GM12878 (cell line): Measurements from ENCODE around the gene UCKL1. TPM values are rescaled to one million over a fixed set of nuclear protein-coding genes. Genes with fewer than 3 reads are reported as not detected.
A peak's percentile ranks its signal among the peaks of the same experiment; 100 is the strongest.

Experiments used
- DPF2 ChIP-seq: fragments of 450-650 bp; IDR thresholded peaks from 2 replicates; pipeline ENCODE4 v1.6.1; 2017; ENCODE audit warnings: mild to moderate bottlenecking
- EGR1 ChIP-seq, 2 experiments: IDR thresholded peaks; 1 replicate in 1 of 2; 2 replicates in 1 of 2; pipeline ENCODE4 v1.6.1; 2011 to 2012; ENCODE audit warnings: low read depth in 2 of 2, low read length in 2 of 2, borderline replicate concordance in 1 of 2, mild to moderate bottlenecking in 1 of 2, moderate library complexity in 1 of 2
- FOXM1 ChIP-seq: IDR thresholded peaks from 2 replicates; pipeline ENCODE4 v1.6.1; 2012; ENCODE audit warnings: low read depth, mild to moderate bottlenecking, inconsistent platforms, low read length, moderate library complexity
- MXI1 ChIP-seq: fragments of 150-350 bp; IDR thresholded peaks from 2 replicates; pipeline ENCODE4 v1.6.1; 2011; ENCODE audit warnings: low read depth, mild to moderate bottlenecking, inconsistent platforms, low read length, improper control_type of control experiment
- MYB ChIP-seq: fragments of 150-350 bp; IDR thresholded peaks from 2 replicates; pipeline ENCODE4 v1.6.1; 2014; ENCODE audit warnings: mild to moderate bottlenecking, low read depth, low read length, borderline replicate concordance
- NFXL1 ChIP-seq: fragments of 450-650 bp; IDR thresholded peaks from 2 replicates; pipeline ENCODE4 v1.6.1; 2017; ENCODE audit warnings: antibody characterized with exemption, mild to moderate bottlenecking, borderline replicate concordance
- SREBF2 ChIP-seq: IDR thresholded peaks from 2 replicates; pipeline ENCODE4 v1.6.1; 2012; ENCODE audit warnings: mild to moderate bottlenecking, low read length
- SRF ChIP-seq, 2 experiments: IDR thresholded peaks; 2 replicates each; pipeline ENCODE4 v1.6.1; 2011; ENCODE audit warnings: low read depth in 2 of 2, low read length in 2 of 2, mild to moderate bottlenecking in 1 of 2, moderate library complexity in 1 of 2
- TBL1XR1 ChIP-seq: IDR thresholded peaks from 2 replicates; pipeline ENCODE4 v1.6.1; 2012; ENCODE audit warnings: low read depth, low read length, improper control_type of control experiment
- TCF12 ChIP-seq: IDR thresholded peaks from 2 replicates; pipeline ENCODE4 v1.6.1; 2011; ENCODE audit warnings: low read depth, mild to moderate bottlenecking, low read length
- YY1 ChIP-seq: IDR thresholded peaks from 2 replicates; pipeline ENCODE4 v1.6.1; 2011; ENCODE audit warnings: low read depth, mild to moderate bottlenecking, low read length
- ZNF274 ChIP-seq: IDR thresholded peaks from one replicate; pipeline ENCODE4 v1.8.0; 2011; ENCODE audit not compliant: insufficient read length, insufficient read depth
- polyA plus RNA-seq, 11 experiments: library from polyadenylated mRNA; depleted of rRNA in 4 of 11; unstranded in 6 of 11; stranded (reverse) in 5 of 11; fragments of >200 nt; fragmentation: Nextera tagmentation in 4 of 11; fragmentation: Illumina TruSeq in 1 of 11; extraction: Ambion mirVana in 4 of 11; extraction: Trizol in 1 of 11; gene quantifications; 1 replicate in 1 of 11; 2 replicates in 10 of 11; pipeline versions ENCODE4 v1.2.1 to v1.2.3, GENCODE V29; 2011 to 2016; ENCODE audit warnings: inconsistent platforms in 2 of 11, missing spikeins in 2 of 11, low read depth in 1 of 11
- total RNA-seq, 4 experiments: library from RNA; depleted of rRNA in 3 of 4; stranded (reverse); fragments of >200 nt in 3 of 4; fragmentation: Illumina TruSeq in 1 of 4; extraction: Trizol in 1 of 4; gene quantifications; 2 replicates each; pipeline versions ENCODE4 v1.2.1 to v1.2.3, GENCODE V29; 2013 to 2021
- TF ChIP-seq, protein P1 (sequence below): fragments of 450-650 bp; formaldehyde crosslinking; IDR thresholded peaks from 2 replicates; pipeline ENCODE4 v1.4.0; 2022; ENCODE audit warnings: mild to moderate bottlenecking, moderate library complexity
- TF ChIP-seq, protein P2 (sequence below): IDR thresholded peaks from 2 replicates; pipeline ENCODE4 v1.6.1; 2011; ENCODE audit warnings: borderline replicate concordance, low read depth, mild to moderate bottlenecking, moderate library complexity, mixed read lengths, low read length; ENCODE audit not compliant: insufficient read depth; ENCODE audit errors: extremely low read length
- TF ChIP-seq, protein P3 (sequence below): fragments of 450-650 bp; IDR thresholded peaks from 2 replicates; pipeline ENCODE4 v1.6.1; 2016; ENCODE audit warnings: mild to moderate bottlenecking
- TF ChIP-seq, protein P4 (sequence below): IDR thresholded peaks from 2 replicates; pipeline ENCODE4 v1.6.1; 2012; ENCODE audit warnings: mild to moderate bottlenecking, low read depth, low read length
- TF ChIP-seq, protein P5 (sequence below): fragments of 450-650 bp; IDR thresholded peaks from 2 replicates; pipeline ENCODE4 v1.6.1; 2018; ENCODE audit warnings: borderline replicate concordance, mild to moderate bottlenecking; ENCODE audit not compliant: partially characterized antibody

Gene UCKL1
- total and polyA plus RNA-seq, 10 of the 15 experiments (the other 5 are each of a cell fraction or from before 2014, with no cell fraction given): 2.4 to 36.3 (median 24.8) TPM

DNA sequence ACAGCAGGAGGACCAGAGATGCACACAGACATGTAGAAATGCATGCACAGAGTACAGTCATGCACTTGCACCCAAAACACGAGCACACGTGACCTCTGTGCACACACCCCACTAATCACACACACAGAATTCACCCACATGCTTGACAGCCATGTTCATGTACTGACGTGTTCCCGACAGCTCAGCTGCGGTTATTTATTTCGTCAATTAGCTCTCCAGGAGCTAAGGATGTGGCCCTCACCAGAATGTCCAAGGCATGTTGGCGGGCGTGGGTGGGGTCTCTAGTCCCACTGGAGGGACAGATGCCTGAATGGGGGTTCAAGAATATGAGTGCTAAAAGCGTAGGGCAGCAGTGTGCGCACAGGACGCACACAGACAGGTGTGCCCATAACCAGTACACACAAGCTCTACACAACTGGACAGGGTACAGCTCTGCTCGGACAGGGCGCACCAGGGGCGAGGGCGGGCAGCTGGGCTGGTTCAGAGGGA is 24.1 kb upstream of the UCKL1 start (continued):
- TF ChIP-seq, protein P1, sequence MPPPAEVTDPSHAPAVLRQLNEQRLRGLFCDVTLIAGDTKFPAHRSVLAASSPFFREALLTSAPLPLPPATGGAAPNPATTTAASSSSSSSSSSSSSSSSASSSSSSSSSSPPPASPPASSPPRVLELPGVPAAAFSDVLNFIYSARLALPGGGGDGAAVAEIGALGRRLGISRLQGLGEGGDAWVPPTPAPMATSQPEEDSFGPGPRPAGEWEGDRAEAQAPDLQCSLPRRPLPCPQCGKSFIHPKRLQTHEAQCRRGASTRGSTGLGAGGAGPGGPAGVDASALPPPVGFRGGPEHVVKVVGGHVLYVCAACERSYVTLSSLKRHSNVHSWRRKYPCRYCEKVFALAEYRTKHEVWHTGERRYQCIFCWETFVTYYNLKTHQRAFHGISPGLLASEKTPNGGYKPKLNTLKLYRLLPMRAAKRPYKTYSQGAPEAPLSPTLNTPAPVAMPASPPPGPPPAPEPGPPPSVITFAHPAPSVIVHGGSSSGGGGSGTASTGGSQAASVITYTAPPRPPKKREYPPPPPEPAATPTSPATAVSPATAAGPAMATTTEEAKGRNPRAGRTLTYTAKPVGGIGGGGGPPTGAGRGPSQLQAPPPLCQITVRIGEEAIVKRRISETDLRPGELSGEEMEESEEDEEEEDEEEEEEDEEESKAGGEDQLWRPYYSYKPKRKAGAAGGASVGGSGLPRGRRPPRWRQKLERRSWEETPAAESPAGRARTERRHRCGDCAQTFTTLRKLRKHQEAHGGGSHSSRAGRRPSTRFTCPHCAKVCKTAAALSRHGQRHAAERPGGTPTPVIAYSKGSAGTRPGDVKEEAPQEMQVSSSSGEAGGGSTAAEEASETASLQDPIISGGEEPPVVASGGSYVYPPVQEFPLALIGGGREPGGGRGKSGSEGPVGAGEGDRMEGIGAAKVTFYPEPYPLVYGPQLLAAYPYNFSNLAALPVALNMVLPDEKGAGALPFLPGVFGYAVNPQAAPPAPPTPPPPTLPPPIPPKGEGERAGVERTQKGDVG (CRISPR knock-in tag): no peak
- TF ChIP-seq, protein P2, sequence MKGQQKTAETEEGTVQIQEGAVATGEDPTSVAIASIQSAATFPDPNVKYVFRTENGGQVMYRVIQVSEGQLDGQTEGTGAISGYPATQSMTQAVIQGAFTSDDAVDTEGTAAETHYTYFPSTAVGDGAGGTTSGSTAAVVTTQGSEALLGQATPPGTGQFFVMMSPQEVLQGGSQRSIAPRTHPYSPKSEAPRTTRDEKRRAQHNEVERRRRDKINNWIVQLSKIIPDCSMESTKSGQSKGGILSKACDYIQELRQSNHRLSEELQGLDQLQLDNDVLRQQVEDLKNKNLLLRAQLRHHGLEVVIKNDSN: peak; percentile 78
- TF ChIP-seq, protein P3, sequence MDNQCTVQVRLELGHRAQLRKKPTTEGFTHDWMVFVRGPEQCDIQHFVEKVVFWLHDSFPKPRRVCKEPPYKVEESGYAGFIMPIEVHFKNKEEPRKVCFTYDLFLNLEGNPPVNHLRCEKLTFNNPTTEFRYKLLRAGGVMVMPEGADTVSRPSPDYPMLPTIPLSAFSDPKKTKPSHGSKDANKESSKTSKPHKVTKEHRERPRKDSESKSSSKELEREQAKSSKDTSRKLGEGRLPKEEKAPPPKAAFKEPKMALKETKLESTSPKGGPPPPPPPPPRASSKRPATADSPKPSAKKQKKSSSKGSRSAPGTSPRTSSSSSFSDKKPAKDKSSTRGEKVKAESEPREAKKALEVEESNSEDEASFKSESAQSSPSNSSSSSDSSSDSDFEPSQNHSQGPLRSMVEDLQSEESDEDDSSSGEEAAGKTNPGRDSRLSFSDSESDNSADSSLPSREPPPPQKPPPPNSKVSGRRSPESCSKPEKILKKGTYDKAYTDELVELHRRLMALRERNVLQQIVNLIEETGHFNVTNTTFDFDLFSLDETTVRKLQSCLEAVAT: peak; percentile 70
- no peak for TF ChIP-seq FOXM1
- no peak for TF ChIP-seq SREBF2
- TF ChIP-seq YY1: no peak
- no peak; the same call in 1 of the 2 replicates for TF ChIP-seq DPF2
- TF ChIP-seq ZNF274: no peak
- TF ChIP-seq TCF12: no peak
- peak; percentile 61 for TF ChIP-seq MXI1
- TF ChIP-seq EGR1 (IDR thresholded peaks at IDR 0.05; ENCODE audit: borderline replicate concordance in 1 of 2, low read depth in 2 of 2, low read length in 2 of 2): no peak
- TF ChIP-seq, protein P4, sequence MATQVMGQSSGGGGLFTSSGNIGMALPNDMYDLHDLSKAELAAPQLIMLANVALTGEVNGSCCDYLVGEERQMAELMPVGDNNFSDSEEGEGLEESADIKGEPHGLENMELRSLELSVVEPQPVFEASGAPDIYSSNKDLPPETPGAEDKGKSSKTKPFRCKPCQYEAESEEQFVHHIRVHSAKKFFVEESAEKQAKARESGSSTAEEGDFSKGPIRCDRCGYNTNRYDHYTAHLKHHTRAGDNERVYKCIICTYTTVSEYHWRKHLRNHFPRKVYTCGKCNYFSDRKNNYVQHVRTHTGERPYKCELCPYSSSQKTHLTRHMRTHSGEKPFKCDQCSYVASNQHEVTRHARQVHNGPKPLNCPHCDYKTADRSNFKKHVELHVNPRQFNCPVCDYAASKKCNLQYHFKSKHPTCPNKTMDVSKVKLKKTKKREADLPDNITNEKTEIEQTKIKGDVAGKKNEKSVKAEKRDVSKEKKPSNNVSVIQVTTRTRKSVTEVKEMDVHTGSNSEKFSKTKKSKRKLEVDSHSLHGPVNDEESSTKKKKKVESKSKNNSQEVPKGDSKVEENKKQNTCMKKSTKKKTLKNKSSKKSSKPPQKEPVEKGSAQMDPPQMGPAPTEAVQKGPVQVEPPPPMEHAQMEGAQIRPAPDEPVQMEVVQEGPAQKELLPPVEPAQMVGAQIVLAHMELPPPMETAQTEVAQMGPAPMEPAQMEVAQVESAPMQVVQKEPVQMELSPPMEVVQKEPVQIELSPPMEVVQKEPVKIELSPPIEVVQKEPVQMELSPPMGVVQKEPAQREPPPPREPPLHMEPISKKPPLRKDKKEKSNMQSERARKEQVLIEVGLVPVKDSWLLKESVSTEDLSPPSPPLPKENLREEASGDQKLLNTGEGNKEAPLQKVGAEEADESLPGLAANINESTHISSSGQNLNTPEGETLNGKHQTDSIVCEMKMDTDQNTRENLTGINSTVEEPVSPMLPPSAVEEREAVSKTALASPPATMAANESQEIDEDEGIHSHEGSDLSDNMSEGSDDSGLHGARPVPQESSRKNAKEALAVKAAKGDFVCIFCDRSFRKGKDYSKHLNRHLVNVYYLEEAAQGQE: no peak
- TF ChIP-seq TBL1XR1: no peak
- TF ChIP-seq MYB: no peak
- TF ChIP-seq, protein P5, sequence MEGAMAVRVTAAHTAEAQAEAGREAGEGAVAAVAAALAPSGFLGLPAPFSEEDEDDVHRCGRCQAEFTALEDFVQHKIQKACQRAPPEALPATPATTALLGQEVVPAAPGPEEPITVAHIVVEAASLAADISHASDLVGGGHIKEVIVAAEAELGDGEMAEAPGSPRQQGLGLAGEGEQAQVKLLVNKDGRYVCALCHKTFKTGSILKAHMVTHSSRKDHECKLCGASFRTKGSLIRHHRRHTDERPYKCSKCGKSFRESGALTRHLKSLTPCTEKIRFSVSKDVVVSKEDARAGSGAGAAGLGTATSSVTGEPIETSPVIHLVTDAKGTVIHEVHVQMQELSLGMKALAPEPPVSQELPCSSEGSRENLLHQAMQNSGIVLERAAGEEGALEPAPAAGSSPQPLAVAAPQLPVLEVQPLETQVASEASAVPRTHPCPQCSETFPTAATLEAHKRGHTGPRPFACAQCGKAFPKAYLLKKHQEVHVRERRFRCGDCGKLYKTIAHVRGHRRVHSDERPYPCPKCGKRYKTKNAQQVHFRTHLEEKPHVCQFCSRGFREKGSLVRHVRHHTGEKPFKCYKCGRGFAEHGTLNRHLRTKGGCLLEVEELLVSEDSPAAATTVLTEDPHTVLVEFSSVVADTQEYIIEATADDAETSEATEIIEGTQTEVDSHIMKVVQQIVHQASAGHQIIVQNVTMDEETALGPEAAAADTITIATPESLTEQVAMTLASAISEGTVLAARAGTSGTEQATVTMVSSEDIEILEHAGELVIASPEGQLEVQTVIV: no peak
- no peak; the same call in 1 of the 2 replicates for TF ChIP-seq NFXL1
- no peak for TF ChIP-seq SRF (IDR thresholded peaks at IDR 0.05; ENCODE audit: low read depth in 2 of 2, low read length in 2 of 2)
